ENCODE results near the gene ZNF862.

DNA sequence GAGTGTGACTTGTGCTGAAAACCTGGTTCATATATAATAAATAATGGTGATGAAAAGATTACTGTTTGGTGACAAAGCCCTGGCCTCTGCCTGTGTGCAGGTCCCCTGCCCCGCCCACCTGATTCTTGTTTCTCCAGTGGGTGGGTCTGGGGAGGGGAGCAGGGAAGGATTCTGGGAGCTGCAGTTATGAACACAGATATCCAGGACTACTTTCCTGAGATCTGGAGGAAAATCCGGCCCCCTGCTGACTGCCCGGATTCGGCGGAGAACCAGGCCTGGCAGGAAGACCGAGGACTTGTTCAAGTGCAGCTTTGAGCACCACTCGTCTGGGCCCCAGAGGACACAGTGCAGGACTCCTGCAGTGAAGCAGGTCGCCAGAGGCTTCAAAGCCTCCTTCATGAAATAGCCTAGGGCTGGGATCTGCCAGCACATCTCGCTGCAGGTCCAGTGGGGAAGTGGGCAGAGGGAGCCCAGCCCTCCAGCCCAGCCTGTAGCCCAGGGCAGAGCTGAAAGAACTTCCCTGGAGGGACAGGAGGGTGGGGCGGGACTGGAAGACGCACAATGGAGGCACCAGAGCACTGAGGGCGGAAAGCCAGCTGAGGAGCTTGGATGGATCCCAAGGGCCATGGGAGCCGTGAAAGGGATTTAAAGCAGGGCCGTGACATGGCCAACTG is 42.6 kb downstream of the ZNF862 start:
- TF ChIP-seq, protein P1, sequence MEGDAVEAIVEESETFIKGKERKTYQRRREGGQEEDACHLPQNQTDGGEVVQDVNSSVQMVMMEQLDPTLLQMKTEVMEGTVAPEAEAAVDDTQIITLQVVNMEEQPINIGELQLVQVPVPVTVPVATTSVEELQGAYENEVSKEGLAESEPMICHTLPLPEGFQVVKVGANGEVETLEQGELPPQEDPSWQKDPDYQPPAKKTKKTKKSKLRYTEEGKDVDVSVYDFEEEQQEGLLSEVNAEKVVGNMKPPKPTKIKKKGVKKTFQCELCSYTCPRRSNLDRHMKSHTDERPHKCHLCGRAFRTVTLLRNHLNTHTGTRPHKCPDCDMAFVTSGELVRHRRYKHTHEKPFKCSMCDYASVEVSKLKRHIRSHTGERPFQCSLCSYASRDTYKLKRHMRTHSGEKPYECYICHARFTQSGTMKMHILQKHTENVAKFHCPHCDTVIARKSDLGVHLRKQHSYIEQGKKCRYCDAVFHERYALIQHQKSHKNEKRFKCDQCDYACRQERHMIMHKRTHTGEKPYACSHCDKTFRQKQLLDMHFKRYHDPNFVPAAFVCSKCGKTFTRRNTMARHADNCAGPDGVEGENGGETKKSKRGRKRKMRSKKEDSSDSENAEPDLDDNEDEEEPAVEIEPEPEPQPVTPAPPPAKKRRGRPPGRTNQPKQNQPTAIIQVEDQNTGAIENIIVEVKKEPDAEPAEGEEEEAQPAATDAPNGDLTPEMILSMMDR (conservative IDR thresholded peaks at IDR 0.05) = no peak
- no peak for TF ChIP-seq EZH2 (IDR thresholded peaks at IDR 0.05; ENCODE audit: low read depth)
